HG03439 (cell line): ENCODE data around the gene PTPRN2.

Experiments used
- ATAC-seq: cut with Tn5 transposase; IDR thresholded peaks from one replicate; pipeline ENCODE4 v1.9.1; 2021; ENCODE audit warnings: mild to moderate bottlenecking, moderate library complexity; ENCODE audit not compliant: unreplicated experiment

PTPRN2 gene

DNA sequence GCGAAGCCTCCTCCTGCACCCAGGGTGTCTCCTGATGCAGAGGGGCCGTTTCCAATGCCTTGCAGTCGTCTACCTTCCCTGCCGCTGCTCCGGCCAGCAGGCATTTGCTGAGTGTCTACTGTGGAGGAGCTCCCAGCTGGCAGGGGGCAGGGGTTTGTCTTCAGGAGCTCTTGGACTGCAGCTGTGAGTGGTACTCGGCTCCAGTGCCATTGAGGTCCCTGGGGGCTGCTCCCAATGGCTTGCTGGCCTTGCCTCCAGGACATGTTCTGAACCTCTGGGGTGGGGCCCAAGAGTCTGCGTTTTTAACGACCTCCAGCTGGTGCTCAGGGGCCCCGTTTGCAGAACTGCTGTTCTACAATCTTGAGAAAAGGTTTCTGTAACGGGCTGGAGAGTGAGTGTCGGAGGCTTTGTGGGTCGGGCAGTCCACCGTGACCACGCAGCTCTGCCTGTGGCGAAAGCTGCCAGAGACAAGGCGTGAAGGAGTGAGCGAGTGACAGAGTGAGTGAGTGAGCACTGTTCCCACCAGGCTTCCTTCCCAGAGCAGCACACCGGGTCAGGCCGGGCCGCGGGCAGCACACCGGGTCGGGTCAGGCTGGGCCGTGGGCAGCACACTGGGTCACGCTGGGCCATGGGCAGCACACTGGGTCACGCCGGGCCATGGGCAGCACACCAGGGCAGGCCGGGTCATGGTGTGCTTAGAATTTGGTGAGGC lies 520.2 kb downstream of the PTPRN2 start:
- no peak for ATAC-seq

DNA sequence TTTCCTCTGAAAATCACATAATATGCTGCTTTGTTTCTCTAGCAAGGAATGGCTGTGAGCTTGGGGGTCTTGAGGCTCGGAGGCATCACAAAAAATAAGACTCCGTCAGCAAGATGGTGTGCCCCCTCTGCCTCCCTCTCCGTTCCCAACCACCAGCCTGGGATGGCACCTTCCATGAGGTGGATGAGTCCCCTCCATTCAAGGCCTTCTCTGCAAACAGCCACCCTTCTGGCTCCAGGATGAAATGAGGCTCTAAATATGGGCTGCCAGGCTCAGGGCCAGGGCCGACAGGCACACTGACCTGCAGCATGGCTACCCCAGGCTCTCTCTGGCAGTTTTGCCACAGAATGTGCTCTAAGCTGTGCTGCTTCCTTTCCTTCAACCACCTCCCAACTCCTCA lies 521.5 kb downstream of the PTPRN2 start:
- no peak for ATAC-seq

- no peak for ATAC-seq
Observed at GRCh38 chr7:158065340-158065739, 522.3 kb downstream of the PTPRN2 start.

- no peak for ATAC-seq
Observed at GRCh38 chr7:158064631-158065030, 523.0 kb downstream of the PTPRN2 start.

DNA sequence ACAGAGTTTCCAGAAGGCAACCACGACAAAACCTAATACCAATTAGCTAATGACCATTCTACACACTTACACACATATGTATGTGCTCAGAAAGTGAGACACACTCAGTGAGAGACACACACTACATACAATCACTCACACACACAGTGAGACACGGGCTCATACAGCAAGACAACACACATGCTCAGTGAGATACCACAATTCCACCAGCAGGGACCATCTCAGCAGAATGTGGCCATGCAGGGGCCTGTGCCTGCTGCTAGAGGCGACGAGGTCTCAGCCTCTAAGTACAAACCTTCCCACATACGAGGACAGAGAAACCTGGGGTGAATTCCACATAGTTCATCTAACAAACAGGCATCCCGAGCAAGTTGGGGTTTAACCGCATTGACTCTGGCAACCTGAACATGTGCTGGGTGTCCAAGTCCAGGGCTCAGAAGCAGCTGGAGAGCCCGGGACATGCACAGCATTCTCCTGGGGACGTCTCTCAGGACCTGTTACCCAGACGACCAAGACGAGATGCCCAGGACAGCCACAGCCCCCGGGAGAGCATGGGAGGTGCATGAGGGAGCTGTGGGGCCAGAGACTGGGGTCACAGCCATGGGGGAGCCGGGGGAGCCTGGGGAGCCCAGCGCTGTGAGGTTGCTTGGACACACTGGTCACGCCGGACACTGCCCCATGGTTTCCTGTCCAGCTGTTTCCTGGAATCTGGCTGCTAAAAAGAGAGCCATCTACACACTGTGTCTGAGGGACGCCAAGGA lies 523.6 kb downstream of the PTPRN2 start:
- no peak for ATAC-seq

DNA sequence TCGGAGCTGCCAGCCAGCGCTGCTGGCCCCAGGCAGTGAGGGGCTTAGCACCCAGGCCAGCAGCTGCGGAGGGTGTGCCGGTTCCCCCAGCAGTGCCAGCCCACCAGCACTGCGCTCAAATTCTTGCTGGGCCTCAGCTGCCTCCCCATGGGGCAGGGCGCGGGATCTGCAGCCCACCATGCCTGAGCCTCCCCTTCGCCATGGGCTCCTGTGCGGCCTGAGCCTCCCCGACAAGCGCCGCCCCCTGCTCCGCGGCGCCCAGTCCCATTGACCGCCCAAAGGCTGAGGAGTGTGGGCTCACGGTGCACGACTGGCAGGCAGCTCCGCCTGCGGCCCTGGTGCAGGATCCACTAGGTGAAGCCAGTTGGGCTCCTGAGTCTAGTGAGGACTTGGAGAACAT lies 525.0 kb downstream of the PTPRN2 start:
- no peak for ATAC-seq

DNA sequence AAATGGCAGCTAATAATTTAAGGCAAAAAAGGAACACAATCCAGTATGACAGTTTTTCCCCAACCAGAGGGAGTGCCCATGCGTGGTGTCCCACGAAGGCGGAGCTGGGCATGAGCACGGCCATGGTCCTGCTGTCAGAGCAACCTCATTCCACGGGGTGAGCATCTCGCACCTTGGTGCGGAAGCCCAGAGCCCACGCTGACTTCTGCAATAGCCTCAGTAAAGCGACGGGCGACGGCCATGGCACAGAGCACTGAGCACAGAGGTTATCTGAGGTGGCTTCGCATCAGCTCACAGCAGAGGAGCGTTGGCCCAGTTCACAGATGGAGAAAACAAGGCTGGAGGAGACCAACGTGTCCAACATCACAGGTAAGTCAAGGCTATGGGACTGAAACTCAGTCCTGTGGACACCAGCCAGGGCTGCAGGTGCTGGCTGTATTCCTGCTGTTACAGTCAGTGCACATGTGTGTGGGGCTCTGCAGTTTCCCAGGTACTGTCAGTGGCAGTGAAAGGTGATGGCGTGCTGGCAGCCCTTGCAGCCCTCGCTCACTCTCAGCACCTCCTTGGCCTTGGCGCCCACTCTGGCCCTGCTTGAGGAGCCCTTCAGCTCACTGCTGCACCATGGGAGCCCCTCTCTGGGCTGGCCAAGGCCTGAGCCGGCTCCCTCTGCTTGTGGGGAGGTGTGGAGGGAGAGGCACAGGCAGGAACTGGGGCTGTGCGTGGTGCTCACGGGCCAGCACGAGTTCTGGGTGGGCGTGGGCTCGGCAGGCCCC lies 525.6 kb downstream of the PTPRN2 start:
- ATAC-seq = no peak

- ATAC-seq = no peak
Observed at GRCh38 chr7:158061026-158061630, 526.5 kb downstream of the PTPRN2 start.

DNA sequence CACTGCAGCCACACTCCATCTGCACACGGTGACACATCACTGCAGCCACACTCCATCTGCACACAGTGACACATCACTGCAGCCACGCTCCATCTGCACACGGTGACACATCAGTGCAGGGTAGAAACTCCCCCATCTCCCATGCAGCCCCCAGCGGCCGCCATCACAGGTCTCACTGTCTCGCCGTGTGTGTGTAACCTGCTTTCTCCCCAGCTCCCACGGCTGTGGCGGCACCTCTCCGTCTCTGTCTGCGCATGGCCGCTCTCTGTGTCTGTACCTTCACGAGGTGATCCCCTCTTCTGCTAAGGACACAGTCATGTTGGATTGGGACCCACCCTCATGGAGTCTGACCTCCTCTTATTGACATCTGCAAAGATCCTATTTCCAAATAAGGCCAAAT lies 527.4 kb downstream of the PTPRN2 start:
- ATAC-seq = no peak

DNA sequence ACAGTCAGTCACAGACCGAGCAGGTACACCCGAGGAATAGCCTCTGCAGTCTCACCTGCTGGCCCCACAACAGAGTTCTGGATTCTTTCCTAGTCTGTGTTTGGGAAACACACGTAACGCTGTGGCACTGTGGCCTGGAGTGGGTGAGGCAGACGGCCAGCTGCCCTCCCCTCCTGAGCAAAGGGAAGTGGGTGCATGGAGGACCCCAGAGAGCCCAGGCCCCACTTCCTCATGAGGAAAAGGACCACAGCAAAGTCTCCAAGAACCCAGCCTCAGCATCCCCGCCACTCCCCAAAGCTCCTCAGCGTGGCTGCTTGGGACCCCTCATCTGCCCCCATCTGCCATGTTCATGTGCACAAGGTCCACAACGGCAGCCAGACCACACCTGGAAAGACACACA lies 530.2 kb downstream of the PTPRN2 start:
- ATAC-seq = no peak

GRCh38 chr7:158056761-158057160 lies 530.9 kb downstream of the PTPRN2 start:
- no peak for ATAC-seq

- no peak for ATAC-seq
Observed at GRCh38 chr7:158055726-158056510, 531.7 kb downstream of the PTPRN2 start.

DNA sequence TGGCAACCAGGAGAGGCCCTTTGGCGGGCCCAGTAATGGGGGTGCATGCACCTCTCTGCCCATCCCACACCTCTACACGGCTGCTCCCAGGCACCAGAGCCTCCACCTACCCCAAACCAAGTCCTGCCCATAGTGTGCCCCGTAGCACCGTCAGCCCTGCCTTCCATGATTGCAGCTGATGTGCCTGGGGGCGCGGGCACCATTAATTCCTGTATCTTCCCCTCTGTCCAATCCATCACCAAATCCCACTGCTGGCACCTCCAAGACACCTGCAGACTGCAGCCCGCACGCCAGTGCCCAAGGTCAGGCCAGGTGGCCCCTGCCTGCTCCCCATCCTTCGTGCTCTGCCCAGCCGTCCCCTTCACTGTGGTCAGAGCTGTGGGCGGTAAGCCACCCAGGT lies 533.0 kb downstream of the PTPRN2 start:
- ATAC-seq = no peak

- ATAC-seq = no peak
Observed at GRCh38 chr7:158054081-158054480, 533.5 kb downstream of the PTPRN2 start.

DNA sequence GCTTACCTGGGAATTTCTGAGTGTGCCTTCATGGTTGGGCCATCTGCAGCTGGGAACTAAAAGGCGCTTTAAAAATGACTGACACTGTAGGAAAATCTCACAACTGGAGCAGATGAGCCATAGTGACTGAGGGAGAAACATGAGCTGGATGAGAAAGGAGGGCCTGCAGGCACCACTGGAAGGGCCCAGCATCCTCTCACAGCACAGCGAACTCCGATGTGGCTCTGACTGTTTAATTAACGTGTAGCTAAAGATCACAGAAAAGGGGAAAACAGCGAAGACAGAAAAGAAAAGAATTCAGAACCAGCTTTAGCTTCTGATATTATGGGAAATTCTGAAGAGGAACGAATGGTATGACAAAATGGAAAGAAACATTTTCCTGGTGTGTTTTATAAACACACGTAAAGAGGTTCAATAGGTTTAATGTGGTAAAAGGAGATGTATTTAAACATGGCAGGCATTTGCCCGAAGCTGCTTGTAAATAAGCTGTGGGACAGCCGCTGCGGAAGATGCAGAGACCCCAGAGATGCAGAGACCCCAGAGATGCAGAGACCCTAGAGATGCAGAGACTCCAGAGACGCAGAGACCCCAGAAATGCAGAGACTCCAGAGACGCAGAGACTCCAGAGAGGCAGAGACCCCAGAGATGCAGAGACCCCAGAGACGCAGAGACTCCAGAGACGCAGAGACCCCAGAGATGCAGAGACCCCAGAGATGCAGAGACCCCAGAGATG lies 534.3 kb downstream of the PTPRN2 start:
- no peak for ATAC-seq

DNA sequence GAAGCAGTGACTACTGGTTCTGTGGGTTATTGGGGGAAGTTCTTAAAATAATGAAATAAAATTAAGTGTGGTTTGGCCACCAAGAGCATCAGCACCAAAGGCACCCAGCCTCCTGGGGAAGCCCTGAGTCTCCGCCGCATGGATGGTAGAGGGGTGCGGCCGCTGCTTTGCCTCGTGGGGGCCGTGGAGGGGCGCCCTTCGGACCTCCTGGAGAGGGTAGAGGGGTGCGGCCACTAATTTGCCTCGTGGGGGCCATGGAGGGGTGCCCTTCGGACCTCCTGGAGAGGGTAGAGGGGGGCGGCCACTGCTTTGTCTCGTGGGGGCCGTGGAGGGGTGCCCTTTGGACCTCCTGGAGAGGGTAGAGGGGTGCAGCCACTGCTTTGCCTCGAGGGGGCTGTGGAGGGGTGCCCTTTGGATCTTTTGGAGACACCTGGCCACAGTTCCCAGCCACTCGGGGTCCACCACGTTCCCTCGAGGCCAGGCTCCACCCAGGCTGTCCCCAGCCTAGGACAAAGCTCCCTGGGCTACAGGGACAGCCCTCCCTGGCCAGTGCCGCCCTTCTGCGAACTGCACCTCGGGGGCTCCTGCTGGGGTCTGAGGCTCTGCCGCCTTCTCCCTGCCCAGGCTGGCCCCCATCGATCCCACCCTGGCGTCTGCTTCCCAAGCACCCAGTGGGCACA lies 535.1 kb downstream of the PTPRN2 start:
- ATAC-seq = no peak

DNA sequence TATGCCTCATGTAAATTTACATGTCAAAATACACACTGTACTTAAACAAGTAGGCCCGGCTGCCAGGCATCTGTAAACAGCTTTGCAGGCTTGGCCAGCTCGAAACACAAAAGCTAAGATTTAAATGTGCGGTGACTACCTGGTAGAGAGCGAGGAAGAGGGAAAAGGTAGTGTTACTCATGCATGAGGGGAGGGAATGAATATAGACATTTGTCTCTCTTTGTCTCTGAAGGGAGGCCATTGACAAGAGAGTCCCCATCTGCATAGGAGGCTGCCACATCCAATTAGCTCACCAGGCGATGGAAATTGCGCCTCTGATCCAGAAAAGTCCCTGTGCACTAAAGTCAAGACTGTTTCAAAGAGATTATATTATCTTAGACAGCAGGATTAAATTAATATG lies 535.8 kb downstream of the PTPRN2 start:
- ATAC-seq = no peak

DNA sequence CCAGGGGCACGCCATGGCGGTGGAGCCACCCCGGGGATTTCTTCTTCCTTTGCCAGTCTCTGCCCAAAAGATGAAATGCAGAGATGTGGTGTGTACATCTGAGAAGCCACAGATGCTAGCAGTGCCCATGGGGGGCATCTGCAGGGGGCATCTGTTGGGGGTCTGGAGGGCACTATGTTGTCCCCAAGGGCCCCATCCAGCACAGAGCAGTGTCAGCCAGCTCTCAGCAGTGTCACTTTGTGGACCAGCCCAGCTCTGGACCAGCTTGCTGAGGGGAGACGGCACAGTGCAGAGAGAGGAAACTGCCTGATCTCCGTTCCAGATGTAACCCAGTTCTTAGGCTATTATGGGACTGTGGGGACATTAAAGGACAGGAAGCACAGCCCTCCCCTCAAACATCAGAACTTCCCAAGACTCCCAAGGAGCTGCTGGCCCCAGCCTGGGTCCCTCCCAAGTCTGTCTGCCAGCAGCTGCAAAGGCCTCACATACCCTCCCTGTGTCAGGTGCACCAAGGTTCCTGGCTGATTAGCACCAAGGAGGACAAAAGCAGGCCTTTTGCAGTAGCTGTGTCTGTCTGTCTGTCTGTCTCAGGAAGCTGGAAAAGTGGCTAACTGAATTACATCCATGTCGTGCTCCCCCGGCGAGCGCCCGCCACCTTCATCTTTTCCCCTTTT lies 536.5 kb downstream of the PTPRN2 start:
- ATAC-seq = no peak

GRCh38 chr7:158050441-158050977 lies 537.1 kb downstream of the PTPRN2 start:
- no peak for ATAC-seq
